PFSK-1 (cell line): Measurements from ENCODE around the gene LCOR.

Experiments used
- FOXP2 ChIP-seq: optimal IDR thresholded peaks from 2 replicates; pipeline ENCODE3; 2011; ENCODE audit warnings: borderline replicate concordance, control low read depth, inconsistent platforms; ENCODE audit not compliant: insufficient read depth; ENCODE audit errors: extremely low read length, extremely low read depth
- TAF1 ChIP-seq: IDR thresholded peaks from 2 replicates; pipeline ENCODE4 v1.6.1; 2012; ENCODE audit warnings: low read length, control low read depth, borderline replicate concordance; ENCODE audit not compliant: insufficient read depth

- TF ChIP-seq FOXP2 (no peak), TAF1 (no peak)
Measured at GRCh38 chr10:96784253-96784652, 47.8 kb upstream of the LCOR start.
